HEK293 (cell line): Measurements from ENCODE around the gene ACTL6B.
"Not testable (repeated sequence)": the region's sequence is repeated elsewhere in the genome, so short reads cannot be mapped to it uniquely, and the experiment has no call there.

ENCODE experiments used
- CTCF ChIA-PET: fragments of 350-600 bp; formaldehyde crosslinking; extraction: SDS; loops from one replicate; lab custom pipeline; 2021; ENCODE audit warnings: antibody characterized with exemption; lab: Yijun Ruan, JAX
- POLR2A ChIA-PET: fragments of 300-600 bp; formaldehyde crosslinking; extraction: SDS; loops from one replicate; lab custom pipeline; 2020; ENCODE audit warnings: antibody characterized with exemption, inconsistent platforms; lab: Yijun Ruan, JAX
- H3K27ac ChIP-seq: fragments of 200-500 bp; sonication (Bioruptor generic); 2 replicates; pipeline ENCODE4 v1.5.1; 2014; ENCODE audit warnings: low read depth, low read length, control low read depth, inconsistent platforms; ENCODE audit errors: extremely low read depth
- H3K36me3 ChIP-seq, 2 experiments: fragments of 200-500 bp in 1 of 2; sonication (Bioruptor generic) in 1 of 2; 1 replicate in 1 of 2; 2 replicates in 1 of 2; pipeline ENCODE4 v1.5.1; 2014 to 2017; ENCODE audit warnings: inconsistent platforms in 2 of 2, low read length in 2 of 2; ENCODE audit not compliant: control insufficient read depth in 2 of 2, insufficient read depth in 1 of 2
- H3K4me1 ChIP-seq: fragments of 200-500 bp; sonication (Bioruptor generic); 2 replicates; pipeline ENCODE4 v1.5.1; 2014; ENCODE audit warnings: mild to moderate bottlenecking, low read length, inconsistent platforms; ENCODE audit not compliant: control insufficient read depth, insufficient read depth
- H3K4me3 ChIP-seq: 2 replicates; pipeline ENCODE4 v1.5.1; 2011; ENCODE audit warnings: low read depth, mild to moderate bottlenecking, control low read depth, low read length, moderate library complexity
- H3K9me3 ChIP-seq: fragments of 200-500 bp; sonication (Bioruptor generic); 2 replicates; pipeline ENCODE4 v1.5.1; 2014; ENCODE audit warnings: low read depth, low read length, inconsistent platforms; ENCODE audit not compliant: control insufficient read depth, insufficient read depth
- GLI2 ChIP-seq: fragments of 450-650 bp; formaldehyde crosslinking; IDR thresholded peaks from 2 replicates; pipeline ENCODE4; 2017; ENCODE audit warnings: missing biosample characterization, missing genetic modification characterization, low read depth, borderline replicate concordance
- KLF1 ChIP-seq: fragments of 450-650 bp; formaldehyde crosslinking; IDR thresholded peaks from 2 replicates; pipeline ENCODE4 v1.5.1; 2016; ENCODE audit warnings: missing biosample characterization, missing genetic modification characterization
- WT1 ChIP-seq: fragments of 450-650 bp; formaldehyde crosslinking; IDR thresholded peaks from 2 replicates; pipeline ENCODE4 v1.5.1; 2016; ENCODE audit warnings: missing biosample characterization, missing genetic modification characterization
- ZBTB17 ChIP-seq: fragments of 450-650 bp; formaldehyde crosslinking; IDR thresholded peaks from 2 replicates; pipeline ENCODE4 v1.5.1; 2016; ENCODE audit warnings: missing biosample characterization, missing genetic modification characterization
- ZNF138 ChIP-seq: fragments of 450-650 bp; formaldehyde crosslinking; IDR thresholded peaks from 2 replicates; pipeline ENCODE4 v1.5.1; 2016; ENCODE audit warnings: missing biosample characterization, missing genetic modification characterization, borderline replicate concordance
- ZNF148 ChIP-seq: fragments of 450-650 bp; formaldehyde crosslinking; IDR thresholded peaks from 2 replicates; pipeline ENCODE4 v1.5.0; 2017; ENCODE audit warnings: missing biosample characterization, missing genetic modification characterization, borderline replicate concordance
- ZNF155 ChIP-seq: fragments of 450-650 bp; formaldehyde crosslinking; IDR thresholded peaks from 2 replicates; pipeline ENCODE4 v1.5.1; 2016; ENCODE audit warnings: missing biosample characterization, missing genetic modification characterization
- ZNF2 ChIP-seq: fragments of 450-650 bp; formaldehyde crosslinking; IDR thresholded peaks from 2 replicates; pipeline ENCODE4 v1.5.1; 2016; ENCODE audit warnings: missing biosample characterization, missing genetic modification characterization
- ZNF266 ChIP-seq: fragments of 450-650 bp; formaldehyde crosslinking; IDR thresholded peaks from 2 replicates; pipeline ENCODE4 v1.5.1; 2016; ENCODE audit warnings: missing biosample characterization, missing genetic modification characterization, low read depth
- ZNF335 ChIP-seq: fragments of 450-650 bp; formaldehyde crosslinking; conservative IDR thresholded peaks from 2 replicates; pipeline ENCODE4 v1.5.1; 2016; ENCODE audit warnings: missing biosample characterization, missing genetic modification characterization
- ZNF354C ChIP-seq: fragments of 450-650 bp; formaldehyde crosslinking; IDR thresholded peaks from 2 replicates; pipeline ENCODE4 v1.5.1; 2016; ENCODE audit warnings: missing biosample characterization, missing genetic modification characterization, low read depth, borderline replicate concordance
- ZNF366 ChIP-seq: fragments of 450-650 bp; formaldehyde crosslinking; conservative IDR thresholded peaks from 2 replicates; pipeline ENCODE4 v1.5.1; 2016; ENCODE audit warnings: missing biosample characterization, missing genetic modification characterization
- ZNF513 ChIP-seq: fragments of 450-650 bp; IDR thresholded peaks from 2 replicates; pipeline ENCODE4 v1.5.1; 2018; ENCODE audit warnings: missing biosample characterization, missing genetic modification characterization
- ZNF548 ChIP-seq: fragments of 450-650 bp; formaldehyde crosslinking; IDR thresholded peaks from 2 replicates; pipeline ENCODE4 v1.5.1; 2016; ENCODE audit warnings: missing biosample characterization, missing genetic modification characterization
- ZNF660 ChIP-seq: fragments of 450-650 bp; IDR thresholded peaks from 2 replicates; pipeline ENCODE4 v1.5.1; 2018; ENCODE audit warnings: missing biosample characterization, mild to moderate bottlenecking, missing genetic modification characterization
- ZNF677 ChIP-seq: fragments of 450-650 bp; IDR thresholded peaks from 2 replicates; pipeline ENCODE4 v1.5.0; 2018; ENCODE audit warnings: missing biosample characterization, mild to moderate bottlenecking, missing genetic modification characterization, moderate library complexity
- ZNF701 ChIP-seq: fragments of 450-650 bp; formaldehyde crosslinking; IDR thresholded peaks from 2 replicates; pipeline ENCODE4 v1.5.1; 2016; ENCODE audit warnings: missing biosample characterization, missing genetic modification characterization
- ZNF707 ChIP-seq: fragments of 450-650 bp; formaldehyde crosslinking; IDR thresholded peaks from 2 replicates; pipeline ENCODE4 v1.5.1; 2016; ENCODE audit warnings: missing biosample characterization, missing genetic modification characterization
- ZNF768 ChIP-seq: fragments of 450-650 bp; formaldehyde crosslinking; IDR thresholded peaks from 2 replicates; pipeline ENCODE4 v1.5.1; 2018; ENCODE audit warnings: missing biosample characterization, mild to moderate bottlenecking, missing genetic modification characterization
- ZNF792 ChIP-seq: fragments of 450-650 bp; formaldehyde crosslinking; IDR thresholded peaks from 2 replicates; pipeline ENCODE4 v1.5.1; 2016; ENCODE audit warnings: missing biosample characterization, missing genetic modification characterization
- ZSCAN16 ChIP-seq: fragments of 450-650 bp; formaldehyde crosslinking; IDR thresholded peaks from 2 replicates; pipeline ENCODE4 v1.5.1; 2016; ENCODE audit warnings: missing biosample characterization, missing genetic modification characterization
- TF ChIP-seq, protein P1 (sequence below): fragments of 450-650 bp; formaldehyde crosslinking; IDR thresholded peaks from 2 replicates; pipeline ENCODE4 v1.5.1; 2016; ENCODE audit warnings: missing biosample characterization, missing genetic modification characterization

Gene ACTL6B

GRCh38 chr7:100705320-100705752 lies 49.1 kb upstream of the ACTL6B start (continued):
- peak; percentile 76 for TF ChIP-seq ZNF335
- TF ChIP-seq, protein P1, sequence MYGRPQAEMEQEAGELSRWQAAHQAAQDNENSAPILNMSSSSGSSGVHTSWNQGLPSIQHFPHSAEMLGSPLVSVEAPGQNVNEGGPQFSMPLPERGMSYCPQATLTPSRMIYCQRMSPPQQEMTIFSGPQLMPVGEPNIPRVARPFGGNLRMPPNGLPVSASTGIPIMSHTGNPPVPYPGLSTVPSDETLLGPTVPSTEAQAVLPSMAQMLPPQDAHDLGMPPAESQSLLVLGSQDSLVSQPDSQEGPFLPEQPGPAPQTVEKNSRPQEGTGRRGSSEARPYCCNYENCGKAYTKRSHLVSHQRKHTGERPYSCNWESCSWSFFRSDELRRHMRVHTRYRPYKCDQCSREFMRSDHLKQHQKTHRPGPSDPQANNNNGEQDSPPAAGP (tag by site-specific recombination) = peak; percentile 56; the same call in 1 of the 2 replicates
- peak; percentile 62 for TF ChIP-seq ZBTB17
- no peak for TF ChIP-seq ZNF513 (tag by site-specific recombination)

DNA sequence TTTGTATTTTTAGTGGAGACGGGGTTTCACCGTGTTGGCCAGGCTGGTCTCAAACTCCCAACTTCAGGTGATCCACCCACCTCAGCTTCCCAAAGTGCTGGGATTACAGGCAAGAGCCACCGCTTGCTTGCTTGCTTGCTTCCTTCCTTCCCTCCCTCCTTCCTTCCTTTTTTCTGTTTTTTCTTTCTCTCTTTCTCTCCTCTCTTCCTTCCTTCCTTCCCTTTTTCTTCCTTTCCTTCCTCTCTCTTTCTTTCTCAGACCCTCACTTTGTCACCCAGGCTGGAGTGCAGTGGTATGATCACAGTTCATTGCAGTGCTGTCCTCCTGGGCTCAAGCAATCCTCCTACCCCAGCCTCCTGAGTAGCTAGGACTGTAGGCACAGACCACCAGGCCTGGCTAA lies 44.8 kb upstream of the ACTL6B start:
- H3K4me3 ChIP-seq, H3K4me1 ChIP-seq, H3K9me3 ChIP-seq, H3K36me3 ChIP-seq, H3K27ac ChIP-seq: not testable (repeated sequence)
- CTCF ChIA-PET = interaction anchor here (0.6 to 3.1 kb wide), 7 partner anchors 9 to 151 kb away, joined by 4 to 18 read pairs (median 5); partner anchors contain the start of gene SLC12A9
- POLR2A ChIA-PET = interaction anchor here (1.6 kb wide), 1 partner anchor 115 kb away, joined by 3 read pairs; the partner anchor contains the start of genes FBXO24 and LRCH4
- peak; percentile 80 for TF ChIP-seq ZNF366 (tag by site-specific recombination)

GRCh38 chr7:100699018-100699417 lies 42.8 kb upstream of the ACTL6B start:
- ChIA-PET CTCF (interaction anchor here (0.7 to 1.4 kb wide), 5 partner anchors 8 to 230 kb away, joined by 3 to 6 read pairs (median 3); no protein-coding TSS in a partner anchor), POLR2A (interaction anchor here (0.6 kb wide), 1 partner anchor 177 kb away, joined by 3 read pairs; no protein-coding TSS in a partner anchor)
- H3K9me3 ChIP-seq = no peaks in the 10 kb centered on the region
- H3K4me1 ChIP-seq = no peaks in the 10 kb centered on the region
- H3K27ac ChIP-seq = no peak overlapping the region
- H3K36me3 ChIP-seq = no peaks in the 10 kb centered on the region
- H3K4me3 ChIP-seq = no peak overlapping the region
- TF ChIP-seq ZNF792 (no peak), ZNF707 (tag by site-specific recombination) (no peak), ZNF768 (tag by site-specific recombination) (no peak), GLI2 (tag by site-specific recombination) (no peak), ZNF266 (tag by site-specific recombination) (no peak), ZNF660 (tag by site-specific recombination) (no peak), ZNF354C (tag by site-specific recombination) (no peak), ZNF548 (tag by site-specific recombination) (no peak), ZNF155 (tag by site-specific recombination) (no peak), ZNF138 (tag by site-specific recombination) (no peak), ZNF677 (tag by site-specific recombination) (no peak), ZNF148 (tag by site-specific recombination) (no peak), WT1 (no peak), KLF1 (no peak), ZNF2 (tag by site-specific recombination) (no peak), ZSCAN16 (tag by site-specific recombination) (no peak), ZNF701 (tag by site-specific recombination) (no peak)
